WERI-Rb-1 (cell line): ENCODE results near the gene CFAP100.

Experiments
- DNase-seq: peaks from one replicate; pipeline ENCODE4 v3.0.0-alpha.2; 2020
- H3K27ac ChIP-seq: fragments of 250-450 bp; sonication (Bioruptor Pico); 2 replicates; pipeline ENCODE4 v1.5.1; 2020; ENCODE audit warnings: mild to moderate bottlenecking, moderate library complexity
- H3K27me3 ChIP-seq: fragments of 250-450 bp; sonication (Bioruptor Pico); 2 replicates; pipeline ENCODE4 v1.5.1; 2021; ENCODE audit warnings: mild to moderate bottlenecking, low read depth, moderate library complexity; ENCODE audit not compliant: insufficient read depth, severe bottlenecking
- H3K36me3 ChIP-seq: fragments of 250-450 bp; sonication (Bioruptor Pico); 2 replicates; pipeline ENCODE4 v1.5.1; 2020; ENCODE audit warnings: mild to moderate bottlenecking, moderate library complexity
- H3K4me3 ChIP-seq: 2 replicates; pipeline ENCODE4 v1.5.1; 2011; ENCODE audit warnings: low read depth, mild to moderate bottlenecking, control low read depth, low read length
- H3K9me3 ChIP-seq: fragments of 250-450 bp; sonication (Bioruptor Pico); 2 replicates; pipeline ENCODE4 v1.5.1; 2021; ENCODE audit warnings: mild to moderate bottlenecking, moderate library complexity; ENCODE audit not compliant: severe bottlenecking
- TF ChIP-seq, protein P1 (sequence below): IDR thresholded peaks from 2 replicates; pipeline ENCODE4 v1.5.1; 2011; ENCODE audit warnings: low read depth, mild to moderate bottlenecking, control low read depth, inconsistent platforms, low read length

CFAP100 gene

DNA sequence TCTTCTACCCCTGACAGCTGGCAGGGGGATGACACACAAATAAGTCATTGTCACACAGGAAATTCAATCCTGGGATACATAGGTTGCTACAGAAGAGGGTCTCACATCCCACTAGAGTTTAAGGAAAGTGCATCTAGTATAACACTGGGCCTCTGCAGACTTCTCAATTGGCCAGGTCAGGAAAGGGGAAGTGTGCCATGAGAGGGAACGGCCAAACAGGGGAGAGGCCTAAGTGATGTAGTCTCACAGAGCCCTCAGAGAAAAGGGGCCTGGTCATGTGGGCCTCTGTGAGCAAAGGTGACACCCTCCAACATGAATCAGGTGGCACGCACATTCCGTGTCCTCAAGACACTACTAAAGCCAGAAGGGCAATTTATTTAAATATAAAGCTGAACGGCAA lies 69.8 kb downstream of the CFAP100 start:
- Histone ChIP-seq H3K27me3 (no peaks in the 10 kb centered on the region), H3K9me3 (no peaks in the 10 kb centered on the region), H3K27ac (no peak overlapping the region), H3K4me3 (no peak overlapping the region), H3K36me3 (peaks cover 99% of the 10 kb centered on the region)
- no peak for DNase-seq
- TF ChIP-seq, protein P1, sequence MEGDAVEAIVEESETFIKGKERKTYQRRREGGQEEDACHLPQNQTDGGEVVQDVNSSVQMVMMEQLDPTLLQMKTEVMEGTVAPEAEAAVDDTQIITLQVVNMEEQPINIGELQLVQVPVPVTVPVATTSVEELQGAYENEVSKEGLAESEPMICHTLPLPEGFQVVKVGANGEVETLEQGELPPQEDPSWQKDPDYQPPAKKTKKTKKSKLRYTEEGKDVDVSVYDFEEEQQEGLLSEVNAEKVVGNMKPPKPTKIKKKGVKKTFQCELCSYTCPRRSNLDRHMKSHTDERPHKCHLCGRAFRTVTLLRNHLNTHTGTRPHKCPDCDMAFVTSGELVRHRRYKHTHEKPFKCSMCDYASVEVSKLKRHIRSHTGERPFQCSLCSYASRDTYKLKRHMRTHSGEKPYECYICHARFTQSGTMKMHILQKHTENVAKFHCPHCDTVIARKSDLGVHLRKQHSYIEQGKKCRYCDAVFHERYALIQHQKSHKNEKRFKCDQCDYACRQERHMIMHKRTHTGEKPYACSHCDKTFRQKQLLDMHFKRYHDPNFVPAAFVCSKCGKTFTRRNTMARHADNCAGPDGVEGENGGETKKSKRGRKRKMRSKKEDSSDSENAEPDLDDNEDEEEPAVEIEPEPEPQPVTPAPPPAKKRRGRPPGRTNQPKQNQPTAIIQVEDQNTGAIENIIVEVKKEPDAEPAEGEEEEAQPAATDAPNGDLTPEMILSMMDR, result no peak

GRCh38 chr3:126464997-126465396 lies 70.3 kb downstream of the CFAP100 start:
- Histone ChIP-seq H3K27me3 (no peaks in the 10 kb centered on the region), H3K9me3 (no peaks in the 10 kb centered on the region), H3K27ac (no peak overlapping the region), H3K36me3 (peaks cover 99% of the 10 kb centered on the region), H3K4me3 (no peak overlapping the region)
- DNase-seq, result no peak
- TF ChIP-seq, protein P1, result no peak

DNA sequence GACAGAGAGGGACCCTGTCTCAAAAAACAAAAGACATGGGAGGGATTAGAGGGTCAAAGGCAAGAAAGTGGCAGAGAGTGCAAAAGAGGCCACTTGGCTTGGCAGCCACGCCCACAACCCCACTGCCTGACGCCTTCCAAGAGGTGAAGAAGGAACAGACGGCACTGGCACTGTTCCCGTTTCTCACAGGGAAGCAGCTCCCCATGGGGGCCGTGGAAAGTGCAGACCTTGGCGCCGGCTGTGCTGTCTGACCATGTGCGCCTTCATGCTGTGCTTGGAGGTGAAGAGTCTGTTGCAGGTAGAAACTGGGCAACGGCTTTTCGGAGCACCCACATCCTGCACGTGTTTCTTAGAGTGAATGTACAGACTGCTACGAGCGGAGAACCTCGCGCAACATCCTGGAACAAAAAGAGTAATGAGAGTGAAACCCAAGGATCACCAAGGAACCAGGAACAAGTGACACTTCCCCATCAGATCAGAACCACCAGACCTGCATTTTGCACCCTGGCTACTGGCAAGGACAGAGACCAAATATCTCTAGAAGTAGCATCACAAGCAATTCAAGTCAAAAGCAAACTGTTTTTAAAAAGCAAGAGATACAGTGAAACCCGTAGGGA lies 71.3 kb downstream of the CFAP100 start:
- H3K9me3 ChIP-seq, result no peaks in the 10 kb centered on the region
- no peak for DNase-seq
- no peak overlapping the region for H3K4me3 ChIP-seq
- peaks cover 99% of the 10 kb centered on the region for H3K36me3 ChIP-seq
- TF ChIP-seq, protein P1, result no peak
- H3K27ac ChIP-seq, result no peak overlapping the region
- H3K27me3 ChIP-seq, result no peaks in the 10 kb centered on the region

- Histone ChIP-seq H3K4me3 (no peak overlapping the region), H3K27ac (no peak overlapping the region), H3K27me3 (no peaks in the 10 kb centered on the region), H3K9me3 (no peaks in the 10 kb centered on the region), H3K36me3 (peaks cover 98% of the 10 kb centered on the region)
- TF ChIP-seq, protein P1, result no peak
- DNase-seq, result no peak
Measured at GRCh38 chr3:126466886-126467610, 72.3 kb downstream of the CFAP100 start.

DNA sequence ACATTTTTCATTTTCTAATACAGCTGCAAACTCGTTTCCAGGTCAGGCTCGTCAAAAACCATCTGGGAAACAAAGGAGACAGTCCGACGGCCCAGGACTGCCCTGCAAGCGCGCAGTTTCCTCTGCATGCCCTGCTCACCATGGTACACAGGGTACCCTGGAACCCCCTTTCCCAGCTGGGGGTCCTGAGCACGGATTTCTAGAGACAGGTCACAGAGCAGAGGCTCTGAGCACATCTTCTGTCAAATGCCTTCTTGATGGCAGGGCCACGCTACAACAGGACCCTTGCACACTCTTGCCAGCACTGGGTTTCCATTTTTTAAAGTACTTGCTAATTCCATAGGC lies 72.9 kb downstream of the CFAP100 start:
- DNase-seq, result no peak
- Histone ChIP-seq H3K4me3 (no peak overlapping the region), H3K27ac (no peak overlapping the region), H3K27me3 (no peaks in the 10 kb centered on the region), H3K9me3 (no peaks in the 10 kb centered on the region), H3K36me3 (peaks cover 98% of the 10 kb centered on the region)
- TF ChIP-seq, protein P1, result no peak
